ENCODE results near the gene DHRSX.

DNA sequence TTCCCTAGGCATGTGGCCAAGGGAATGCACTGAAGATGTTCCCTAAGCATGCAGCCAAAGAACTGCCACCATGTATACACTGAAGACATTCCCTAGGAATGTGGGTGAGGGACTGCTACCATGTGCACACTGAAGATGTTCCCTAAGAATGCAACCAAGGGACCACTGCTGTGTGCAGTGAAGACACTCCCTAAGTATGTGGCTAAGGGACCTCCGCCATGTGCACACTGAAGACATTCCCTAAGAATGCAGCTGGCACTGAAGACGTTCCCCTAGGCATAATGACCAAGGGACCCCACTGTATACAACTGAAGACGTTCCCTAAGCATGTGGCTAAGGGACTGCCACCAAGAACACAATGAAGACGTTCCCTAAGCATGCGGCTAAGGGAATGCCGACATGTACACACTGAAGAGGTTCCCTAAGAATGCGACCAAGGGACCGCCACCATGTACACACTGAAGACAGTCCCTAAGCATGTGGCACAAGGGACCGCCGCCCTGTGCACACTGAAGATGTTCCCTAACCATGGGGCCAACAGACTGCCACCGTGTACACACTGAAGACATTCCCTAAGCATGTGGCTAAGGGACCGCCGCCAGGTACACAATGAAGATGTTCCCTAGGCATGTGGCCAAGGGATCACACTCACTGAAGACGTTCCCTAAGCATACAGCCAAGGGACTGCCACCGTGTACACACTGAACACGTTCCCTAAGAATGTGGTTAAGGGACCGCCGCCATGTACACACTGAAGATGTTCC, 25.6 kb downstream of the DHRSX start:
- TF ChIP-seq CTCF (IDR thresholded peaks at IDR 0.05; ENCODE audit: low read depth, low read length, poor library complexity, severe bottlenecking), result no peak
- no peak for TF ChIP-seq EZH2phosphoT487 (IDR thresholded peaks at IDR 0.05; ENCODE audit: borderline replicate concordance, low read length)
